Stimulated activated CD4-positive, alpha-beta T cell treated with anti-CD3 and anti-CD28 coated beads, TNF-alpha, amount 100 ng/mL, for 48 hours (primary cell): ENCODE data around the gene FAT2.

ENCODE experiments used
- DNase-seq, 3 donors: peaks; one replicate each; pipeline ENCODE4 v3.0.0-alpha.2; 2020; ENCODE audit warnings: low read depth in 3 of 3

The FAT2 gene

GRCh38 chr5:151555760-151556576, 35.2 kb downstream of the FAT2 start:
- no peak for DNase-seq

GRCh38 chr5:151553695-151554094, 37.4 kb downstream of the FAT2 start:
- no peak for DNase-seq

- no peak for DNase-seq
These were observed 37.9 kb downstream of the FAT2 start for GRCh38 chr5:151553130-151553670.

- no peak for DNase-seq
These were observed 39.1 kb downstream of the FAT2 start for GRCh38 chr5:151551985-151552384.

- no peak for DNase-seq
These were observed 41.0 kb downstream of the FAT2 start for GRCh38 chr5:151550146-151550545.

- no peak for DNase-seq
These were observed 41.4 kb downstream of the FAT2 start for GRCh38 chr5:151549713-151550112.

- DNase-seq, result no peak
These were observed 43.8 kb downstream of the FAT2 start for GRCh38 chr5:151547364-151547763.

- DNase-seq, result no peak
These were observed 49.6 kb downstream of the FAT2 start for GRCh38 chr5:151541571-151541970.
